Activated CD4-positive, alpha-beta T cell treated with anti-CD3 and anti-CD28 coated beads, Interleukin-2, amount 50 U/mL, for 48 hours (primary cell): Measurements from ENCODE around the gene SDR9C7.
"Not testable (repeated sequence)": the region's sequence is repeated elsewhere in the genome, so short reads cannot be mapped to it uniquely, and the experiment has no call there.

Source experiments
- DNase-seq, 2 experiments: peaks; one replicate each; pipeline ENCODE4 v3.0.0-alpha.2; 2020

The SDR9C7 gene

DNA sequence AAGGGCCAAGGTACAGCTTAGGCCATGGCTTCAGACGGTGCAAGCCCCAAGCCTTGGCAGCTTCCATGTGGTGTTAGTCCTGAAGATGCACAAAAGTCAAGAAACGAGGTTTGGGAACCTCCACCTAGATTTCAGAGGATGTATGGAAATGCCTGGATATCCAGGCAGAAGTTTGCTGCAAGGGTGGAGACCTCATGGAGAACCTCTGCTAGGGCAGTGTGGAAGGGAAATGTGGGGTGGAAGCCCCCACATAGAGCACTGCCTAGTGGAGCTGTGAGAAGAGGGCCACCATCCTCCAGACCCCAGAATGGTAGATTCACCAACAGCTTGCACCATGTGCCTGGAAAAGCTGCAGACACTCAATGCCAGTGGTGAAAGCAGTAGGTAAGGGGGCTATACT lies 24.8 kb downstream of the SDR9C7 start:
- not testable (repeated sequence) for DNase-seq

DNA sequence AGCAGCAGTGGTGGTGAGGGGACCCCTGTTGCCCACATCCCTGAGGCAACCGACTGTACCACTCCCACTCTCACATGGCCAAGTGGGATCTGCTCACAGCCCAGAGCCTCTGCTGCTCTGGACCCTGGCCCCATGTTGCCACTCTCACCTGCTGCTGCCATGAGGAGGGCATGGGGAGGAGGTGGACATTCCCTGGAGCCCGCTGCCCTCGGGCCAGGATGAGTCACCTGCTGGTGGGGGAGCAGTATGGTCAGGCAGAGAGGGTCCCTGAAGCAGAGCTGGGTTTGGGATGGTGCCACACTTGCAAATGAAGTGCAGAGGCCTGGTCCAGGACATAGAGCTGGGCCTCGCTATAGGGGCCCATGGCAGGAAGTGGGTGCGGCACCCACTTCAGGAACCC lies 26.1 kb downstream of the SDR9C7 start:
- no peak for DNase-seq

DNA sequence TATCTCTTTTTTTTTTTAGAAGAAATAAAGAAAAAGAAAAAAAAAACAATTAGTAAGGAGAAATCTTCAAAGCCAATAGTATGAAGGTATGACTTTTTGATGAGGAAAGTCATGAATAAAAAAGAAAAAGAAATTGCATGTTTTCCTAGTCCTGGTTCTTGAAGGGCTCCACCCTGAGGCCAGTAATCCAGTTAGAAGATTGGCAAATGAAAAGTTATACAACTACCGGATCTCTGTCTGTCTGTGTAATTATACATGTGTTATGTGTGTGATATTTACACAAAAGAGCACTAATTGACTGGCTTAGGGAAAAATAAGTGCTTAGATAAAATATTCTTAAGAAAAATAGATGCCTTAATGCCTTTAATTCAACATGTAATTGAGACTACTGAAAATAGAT lies 28.4 kb downstream of the SDR9C7 start:
- no peak for DNase-seq

DNA sequence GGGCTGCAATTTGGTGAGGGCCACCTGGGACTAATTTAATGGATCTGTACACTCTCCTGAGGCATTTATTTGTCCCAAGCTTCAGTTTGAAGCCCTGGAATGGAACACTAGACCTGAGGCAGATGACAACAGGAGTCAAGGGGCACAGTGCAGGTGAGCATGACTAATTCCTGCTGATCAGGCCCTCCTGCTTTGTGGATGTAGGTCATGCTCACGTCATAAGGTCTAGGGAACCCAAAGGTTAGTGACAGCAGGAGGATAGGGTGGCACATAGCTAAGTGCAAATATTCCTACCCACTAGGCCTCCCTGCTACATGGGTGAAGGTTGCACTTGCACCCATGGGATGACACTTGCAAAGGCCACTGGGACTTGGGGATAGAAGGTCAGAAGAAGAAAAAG lies 30.8 kb downstream of the SDR9C7 start:
- no peak for DNase-seq

DNA sequence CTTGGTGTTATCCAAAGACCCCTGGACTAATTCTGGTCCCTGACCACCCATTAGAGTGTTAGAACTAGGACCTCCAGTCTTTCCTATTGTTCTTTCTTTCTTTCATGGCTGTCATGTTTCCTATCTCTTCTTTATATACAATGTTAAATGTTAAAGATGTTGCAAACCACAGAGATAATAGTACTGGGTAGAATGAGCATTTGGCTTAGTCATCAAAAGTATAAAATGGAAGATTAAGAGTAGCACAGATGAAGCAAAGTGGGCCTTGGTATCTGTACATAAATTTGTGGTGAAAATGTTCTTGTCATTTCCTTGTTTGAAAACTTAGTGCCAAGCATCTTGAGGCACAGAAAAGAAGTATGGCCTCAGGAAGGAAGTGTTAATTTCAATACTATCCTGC lies 32.9 kb downstream of the SDR9C7 start:
- not testable (repeated sequence) for DNase-seq

DNA sequence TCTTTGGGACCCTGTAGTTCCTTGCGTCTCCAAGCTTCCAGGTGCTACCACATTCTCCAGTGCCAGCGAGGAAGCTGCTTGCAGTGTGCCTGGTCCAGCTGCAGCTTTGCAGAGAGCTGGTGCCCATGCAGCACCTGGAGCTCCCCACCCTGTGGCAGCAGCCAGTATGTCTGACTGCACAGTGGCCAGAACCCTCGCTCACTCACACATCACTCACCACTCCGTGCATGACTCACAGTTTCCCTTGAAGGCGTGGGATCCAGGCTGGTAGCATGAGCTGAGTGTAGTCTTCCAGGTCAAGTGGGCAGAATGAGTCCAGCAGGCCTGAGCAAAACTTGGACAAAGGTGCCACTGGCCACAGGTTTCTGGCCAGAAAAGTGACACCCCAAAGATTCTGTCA lies 33.6 kb downstream of the SDR9C7 start:
- peak in 1 of 2 experiments; percentile 6 for DNase-seq

DNA sequence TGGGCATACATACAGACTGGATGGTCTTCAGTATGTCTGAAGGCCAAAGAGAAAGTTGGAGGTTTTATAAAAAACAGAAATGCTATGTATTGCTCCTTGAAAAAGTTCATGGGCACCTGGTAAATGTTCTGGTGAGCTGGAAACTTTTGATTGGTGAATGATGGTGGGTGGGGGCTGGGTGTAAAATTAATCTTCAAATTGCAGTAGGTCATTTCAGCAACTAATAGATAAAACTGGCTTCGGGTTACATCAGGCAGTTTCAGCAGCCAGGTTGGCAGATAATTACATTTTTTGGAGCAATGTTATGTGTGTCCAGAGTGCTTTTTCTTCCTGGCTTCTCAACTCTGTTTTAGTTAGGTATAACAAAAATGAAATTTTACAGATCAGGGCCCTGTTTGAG lies 35.3 kb downstream of the SDR9C7 start:
- no peak for DNase-seq

DNA sequence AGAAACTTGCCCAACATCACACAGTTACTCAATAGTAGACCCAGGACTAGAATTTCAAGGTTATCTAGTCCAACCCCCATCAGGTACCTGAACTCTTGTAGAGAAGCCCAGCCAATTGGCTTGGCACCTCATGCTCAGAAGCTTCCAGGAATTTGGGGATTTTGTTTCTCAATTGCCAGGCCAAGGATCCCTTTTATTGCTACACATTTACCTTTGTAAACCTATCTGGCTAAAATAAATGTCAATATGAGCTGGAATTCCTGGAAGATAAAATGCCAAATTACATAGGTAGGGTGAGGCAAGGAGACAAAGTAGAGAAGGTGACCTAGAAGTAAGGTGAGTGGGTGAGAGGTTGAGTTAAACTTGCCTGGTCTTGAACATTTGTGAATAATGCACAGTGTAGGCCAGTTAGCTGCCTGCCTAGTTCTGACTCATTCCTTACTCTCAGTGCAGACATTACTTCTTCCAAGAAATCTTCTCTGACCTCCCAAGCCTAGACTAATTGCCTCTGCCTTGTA lies 36.3 kb downstream of the SDR9C7 start:
- DNase-seq, result no peak

DNA sequence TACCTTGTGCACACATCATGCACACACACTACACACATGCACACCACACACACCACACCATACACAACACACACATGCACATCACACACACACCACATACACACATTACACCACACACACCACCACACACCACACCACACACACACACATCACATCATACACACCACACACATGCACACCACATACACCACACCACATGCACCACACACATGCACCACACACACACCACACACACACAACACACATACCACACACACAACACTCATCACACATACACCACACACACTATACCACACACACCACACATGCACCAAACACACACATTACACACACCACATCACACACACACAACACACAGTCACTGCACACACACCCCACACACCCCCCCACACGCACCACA lies 38.1 kb downstream of the SDR9C7 start:
- DNase-seq, result no peak

DNA sequence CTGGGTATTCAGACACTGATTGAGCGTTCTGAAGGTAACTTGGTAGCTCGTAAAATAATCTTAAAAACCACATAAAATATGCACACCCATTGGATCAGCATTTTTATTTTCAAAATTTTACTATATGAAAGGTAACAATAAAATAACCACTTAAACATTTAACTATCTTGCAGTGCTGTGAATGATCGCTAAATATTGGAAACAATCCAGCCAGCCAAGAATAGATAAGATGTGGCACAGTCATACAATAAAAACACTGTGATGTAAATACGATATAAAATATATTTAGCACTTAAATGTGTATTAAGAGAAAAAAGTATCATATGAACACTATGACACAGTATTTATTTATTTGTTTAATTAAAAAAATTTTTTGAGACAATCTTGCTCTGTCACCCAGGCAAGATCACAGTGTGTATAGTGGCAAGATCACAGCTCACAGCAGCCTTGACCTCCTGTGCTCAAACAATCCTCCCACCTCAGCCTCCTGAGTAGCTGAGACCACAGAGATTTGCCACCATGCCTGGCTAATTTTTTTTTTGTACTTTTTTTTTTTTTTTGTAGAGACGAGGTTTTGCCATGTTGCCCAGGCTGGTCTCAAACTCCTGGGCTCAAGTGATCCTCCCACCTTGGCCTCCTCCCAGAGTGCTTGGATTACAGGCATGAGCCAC lies 39.4 kb downstream of the SDR9C7 start:
- no peak for DNase-seq

DNA sequence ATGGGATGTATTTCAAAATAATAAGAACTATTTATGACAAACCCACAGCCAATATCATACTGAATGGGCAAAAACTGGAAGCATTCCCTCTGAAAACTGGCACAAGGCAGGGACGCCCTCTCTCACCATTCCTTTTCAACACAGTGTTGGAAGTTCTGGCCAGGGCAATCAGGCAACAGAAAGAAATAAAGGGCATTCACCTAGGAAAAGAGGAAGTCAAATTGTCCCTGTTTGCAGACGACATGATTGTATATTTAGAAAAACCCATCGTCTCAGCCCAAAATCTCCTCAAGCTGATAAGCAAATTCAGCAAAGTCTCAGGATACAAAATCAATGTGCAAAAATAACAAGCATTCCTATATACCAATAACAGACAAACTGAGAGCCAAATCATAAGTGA lies 42.3 kb downstream of the SDR9C7 start:
- not testable (repeated sequence) for DNase-seq

DNA sequence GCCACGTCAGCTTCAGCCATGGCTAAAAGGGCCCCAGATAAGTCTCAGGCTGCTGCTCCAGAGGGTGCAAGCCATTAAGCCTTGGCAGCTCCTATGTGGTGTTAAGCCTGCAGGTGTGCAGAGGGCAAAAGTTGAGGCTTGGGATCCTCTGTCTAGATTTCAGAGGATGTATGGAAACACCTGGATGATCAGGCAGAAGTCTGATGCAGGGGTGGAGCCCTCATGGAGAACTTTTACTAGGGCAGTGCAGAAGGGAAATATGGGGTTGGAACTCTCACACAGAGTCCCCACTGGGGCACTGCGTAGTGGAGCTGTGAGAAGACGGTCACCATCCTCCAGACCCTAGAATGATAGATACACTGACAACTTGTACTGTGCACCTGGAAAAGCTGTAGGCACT lies 47.9 kb downstream of the SDR9C7 start:
- DNase-seq, result no peak

DNA sequence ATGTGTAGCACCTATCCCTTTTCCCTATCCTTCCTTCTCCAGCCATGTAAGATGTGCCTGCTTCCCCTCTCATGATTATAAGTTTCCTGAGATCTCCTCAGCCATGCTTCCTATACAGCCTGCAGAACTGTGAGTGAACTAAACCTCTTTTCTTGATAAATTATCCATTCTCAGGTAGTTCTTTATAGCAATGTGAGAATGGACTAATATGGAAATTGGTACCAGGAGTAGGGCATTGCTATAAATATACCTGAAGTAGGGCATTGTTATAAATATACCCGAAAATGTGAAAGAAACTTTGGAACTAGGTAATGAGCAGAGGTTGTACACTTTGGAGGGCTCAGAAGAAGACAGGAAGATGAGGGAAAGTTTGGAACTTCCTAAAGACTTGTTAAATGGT lies 48.9 kb downstream of the SDR9C7 start:
- DNase-seq, result no peak

DNA sequence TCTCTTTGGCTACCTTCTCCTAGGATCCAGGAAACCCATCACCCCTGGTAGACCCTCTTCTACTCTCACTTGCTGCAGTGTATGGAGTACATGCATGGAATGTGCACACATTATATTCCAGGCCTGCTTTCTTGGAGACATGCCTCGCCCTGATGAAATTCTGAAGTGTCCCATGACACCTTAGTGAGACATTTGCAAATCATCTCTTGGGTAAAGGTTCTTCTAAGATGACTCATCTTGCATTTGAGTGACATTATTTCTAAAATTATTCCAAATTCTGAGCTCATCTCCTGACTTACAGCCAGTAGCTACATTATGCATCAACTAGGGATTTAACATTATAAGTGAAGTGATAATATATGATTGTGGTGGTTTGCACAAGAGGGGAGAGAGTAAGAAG lies 49.8 kb downstream of the SDR9C7 start:
- no peak for DNase-seq

DNA sequence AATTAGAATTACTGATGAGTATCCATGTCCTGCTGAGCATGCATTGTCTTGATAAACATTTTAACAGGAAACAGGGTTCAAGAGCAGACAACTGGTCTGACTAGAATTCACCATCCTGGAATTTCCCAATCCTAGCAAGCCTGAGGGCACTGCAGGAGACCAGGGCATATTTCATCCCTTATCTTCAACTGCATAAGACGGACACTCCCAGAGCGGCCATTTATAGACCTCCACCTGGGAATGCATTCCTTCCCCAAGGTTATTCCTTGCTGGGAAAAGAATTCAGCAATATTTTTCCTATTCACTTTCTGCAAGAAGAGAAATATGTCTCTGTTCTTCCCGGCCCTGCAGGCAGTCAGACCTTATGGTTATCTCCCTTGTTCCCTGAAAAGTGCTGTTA lies 51.8 kb downstream of the SDR9C7 start:
- not testable (repeated sequence) for DNase-seq

DNA sequence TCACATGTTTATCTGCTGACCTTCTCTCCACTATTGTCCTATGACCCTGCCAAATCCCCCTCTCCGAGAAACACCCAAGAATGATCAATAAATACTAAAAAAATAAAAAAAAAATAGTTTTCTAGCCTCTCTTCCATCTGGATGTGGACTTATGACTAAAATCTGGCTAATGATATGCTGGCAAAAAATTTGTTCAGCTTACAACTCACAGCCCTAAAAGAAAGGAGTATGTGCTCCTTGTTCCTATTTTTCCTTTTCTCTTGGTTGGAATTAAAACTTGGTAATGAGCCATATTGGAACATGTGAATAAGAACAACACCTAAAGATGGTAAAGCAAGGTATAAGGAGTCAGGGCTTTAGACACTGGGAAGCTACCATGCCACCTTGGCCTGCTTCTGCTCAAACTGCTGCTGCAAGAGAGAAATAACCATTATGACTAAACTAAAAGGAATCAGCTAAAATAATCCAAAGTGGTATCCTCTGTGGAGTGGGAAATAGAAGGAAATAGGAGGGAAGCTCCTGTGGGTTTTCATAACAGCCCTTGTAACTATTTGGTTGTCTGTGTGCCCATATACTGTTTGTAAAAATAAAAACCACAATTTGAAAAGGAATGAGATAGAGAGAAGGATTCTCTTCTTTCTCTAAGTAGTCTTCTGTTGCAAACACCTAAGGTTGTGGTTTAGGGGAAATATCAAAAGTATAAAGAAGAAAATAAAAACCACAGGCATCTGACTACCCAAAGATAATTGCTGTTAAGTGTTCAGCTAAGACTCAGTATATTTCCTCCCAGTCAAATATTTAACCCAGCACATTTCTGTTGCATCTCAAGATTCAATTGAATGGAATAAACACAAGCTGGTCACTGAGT lies 53.8 kb downstream of the SDR9C7 start:
- DNase-seq, result no peak

DNA sequence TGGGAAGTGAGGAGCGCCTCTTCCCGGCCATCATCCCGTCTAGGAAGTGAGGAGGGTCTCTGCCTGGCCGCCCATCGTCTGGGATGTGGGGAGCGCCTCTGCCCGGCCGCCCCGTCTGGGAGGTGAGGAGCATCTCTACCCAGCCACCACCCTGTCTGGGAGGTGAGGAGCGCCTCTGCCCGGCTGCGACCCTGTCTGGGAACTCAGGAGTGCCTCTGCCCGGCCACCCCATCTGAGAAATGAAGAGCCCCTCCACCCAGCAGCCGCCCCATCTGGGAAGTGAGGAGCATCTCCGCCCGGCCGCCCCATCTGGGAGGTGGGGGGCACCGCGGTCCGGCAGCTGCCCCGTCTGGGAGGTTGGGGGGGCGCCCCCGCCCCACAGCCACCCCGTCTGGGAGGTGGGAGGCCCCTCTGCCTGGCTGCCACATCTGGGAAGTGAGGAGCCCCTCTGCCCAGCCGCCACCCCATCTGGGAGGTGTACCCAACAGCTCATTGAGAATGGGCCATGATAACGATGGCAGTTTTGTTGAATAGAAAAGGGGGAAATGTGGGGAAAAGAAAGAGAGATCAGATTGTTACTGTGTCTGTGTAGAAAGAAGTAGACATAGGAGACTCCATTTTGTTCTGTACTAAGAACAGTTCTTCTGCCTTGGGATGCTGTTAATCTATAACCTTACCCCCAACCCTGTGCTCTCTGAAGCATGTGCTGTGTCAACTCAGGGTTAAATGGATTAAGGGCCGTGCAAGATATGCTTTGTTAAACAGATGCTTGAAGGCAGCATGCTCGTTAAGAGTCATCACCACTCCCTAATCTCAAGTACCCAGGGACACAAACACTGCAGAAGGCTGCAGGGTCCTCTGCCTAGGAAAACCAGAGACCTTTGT lies 54.7 kb downstream of the SDR9C7 start:
- DNase-seq, result not testable (repeated sequence)

DNA sequence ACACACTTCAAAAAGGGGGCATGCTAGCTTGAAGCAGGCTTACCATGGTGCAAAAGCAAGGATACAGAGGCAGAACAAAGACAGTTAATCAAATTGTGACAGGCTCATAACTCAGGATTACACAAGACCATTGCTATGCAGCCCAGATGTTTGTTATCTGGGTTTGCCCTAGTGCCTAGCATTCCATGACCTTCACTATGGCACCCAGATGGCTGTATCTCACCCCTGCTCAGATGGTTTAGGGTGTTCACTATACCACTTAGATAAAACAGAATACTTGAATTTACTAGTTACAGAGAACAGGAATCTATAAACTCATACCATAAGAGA lies 56.2 kb downstream of the SDR9C7 start:
- DNase-seq, result no peak

DNA sequence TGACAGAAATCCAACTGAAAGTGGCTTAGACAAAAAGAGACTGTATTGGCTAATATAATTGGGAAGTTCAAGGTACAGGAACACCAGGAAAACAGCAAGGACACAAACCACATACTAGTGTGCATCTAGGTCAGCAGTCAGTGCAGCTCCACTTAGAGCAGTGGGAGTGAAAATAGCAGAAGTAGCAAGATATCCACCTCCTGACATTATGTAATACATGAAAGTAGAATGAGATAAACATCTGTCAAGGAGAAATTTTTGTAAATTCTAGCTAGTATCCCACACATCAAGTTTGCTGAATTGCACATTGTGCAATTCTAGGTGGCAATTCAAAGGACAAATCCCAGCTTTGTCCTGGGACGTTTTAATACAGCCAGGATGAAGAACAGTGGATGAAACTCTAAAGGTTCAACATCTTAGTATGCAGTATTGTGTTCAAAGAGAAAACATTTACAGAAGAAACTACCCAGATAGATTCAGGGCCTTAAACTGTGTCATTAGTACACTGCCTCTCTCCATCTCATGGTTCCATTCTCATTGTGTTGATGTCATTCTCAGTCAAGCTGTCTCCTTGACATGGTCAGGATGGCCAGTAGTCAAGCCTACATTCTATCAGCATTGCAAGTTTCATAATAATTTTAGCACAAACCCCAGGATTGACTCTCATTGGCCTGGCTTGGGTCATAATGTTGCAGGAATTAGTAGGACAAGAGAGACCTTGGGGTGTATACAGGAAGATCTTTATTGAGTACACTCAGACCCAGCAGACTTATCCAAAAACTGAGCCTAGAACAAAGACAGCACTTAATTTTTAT lies 56.8 kb downstream of the SDR9C7 start:
- no peak for DNase-seq

DNA sequence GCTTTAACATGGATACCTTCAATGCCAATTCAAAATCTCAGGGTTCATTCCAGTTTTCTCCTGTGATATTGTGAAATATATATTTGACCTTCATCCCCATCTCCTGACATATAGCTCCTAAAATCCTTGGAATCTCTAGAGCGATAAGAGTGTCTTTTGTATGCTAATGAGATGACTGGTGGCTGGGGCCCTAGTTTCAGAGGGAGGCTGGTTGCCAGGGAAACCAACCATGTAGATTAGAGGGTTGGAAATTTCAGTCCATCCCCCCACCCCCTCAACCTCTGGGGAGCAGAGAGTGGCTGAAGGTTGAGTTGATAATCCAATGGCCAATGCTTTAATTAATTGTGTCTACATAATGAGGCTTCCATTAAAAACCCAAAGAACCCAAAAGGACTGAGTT lies 59.4 kb downstream of the SDR9C7 start:
- DNase-seq, result no peak

DNA sequence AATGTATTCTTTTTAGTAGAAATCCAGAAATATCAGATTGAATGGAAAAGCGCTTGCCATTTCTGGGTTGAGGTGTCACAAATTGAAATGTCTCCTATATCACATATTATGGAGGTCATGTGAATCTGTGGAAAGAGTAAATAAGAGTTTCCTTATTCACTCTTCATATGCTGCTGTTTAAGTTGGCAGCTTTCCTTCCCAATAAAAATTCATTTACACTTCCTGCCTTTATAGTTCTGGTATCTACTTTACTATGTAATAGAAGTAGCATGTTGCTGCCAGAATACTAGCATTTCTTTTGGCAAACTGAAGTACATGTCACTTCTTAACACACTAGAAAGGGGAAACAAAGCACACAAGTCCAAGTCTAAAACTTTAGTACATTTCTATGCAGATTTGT lies 60.8 kb downstream of the SDR9C7 start:
- DNase-seq, result no peak
